Keratinocyte (primary cell): ENCODE data around the gene PTK6. TPM values are rescaled to one million over a fixed set of nuclear protein-coding genes. Genes with fewer than 3 reads are reported as not detected.
"Not testable (repeated sequence)": the region's sequence is repeated elsewhere in the genome, so short reads cannot be mapped to it uniquely, and the experiment has no call there.

Experiments used
- DNase-seq: peaks from one replicate; pipeline ENCODE4 v3.0.0-alpha.2; 2011; ENCODE audit warnings: low read depth, missing footprints, low spot score
- FAIRE-seq: peaks from 2 replicates; lab custom pipeline; 2011; peaks lifted over from hg19 to GRCh38; lab: Jason Lieb, UNC
- H2AFZ ChIP-seq: 2 replicates; pipeline ENCODE4 v1.6.0; 2012; ENCODE audit warnings: low read length, control low read depth, inconsistent platforms; ENCODE audit not compliant: control insufficient read depth
- H3K27ac ChIP-seq: 2 replicates; pipeline ENCODE4 v1.5.1; 2011; ENCODE audit warnings: low read length; ENCODE audit not compliant: control insufficient read depth, insufficient read depth
- H3K27me3 ChIP-seq: 3 replicates; pipeline ENCODE4 v1.6.0; 2011; ENCODE audit warnings: low read length; ENCODE audit not compliant: control insufficient read depth, insufficient read depth; ENCODE audit errors: extremely low read depth
- H3K36me3 ChIP-seq, 2 experiments: 2 replicates in 1 of 2; 3 replicates in 1 of 2; pipeline ENCODE4 v1.5.1; 2011; ENCODE audit warnings: low read length in 2 of 2, mild to moderate bottlenecking in 1 of 2; ENCODE audit not compliant: control insufficient read depth in 2 of 2, insufficient read depth in 2 of 2; ENCODE audit errors: extremely low read depth in 1 of 2
- H3K4me1 ChIP-seq: 3 replicates; pipeline ENCODE4 v1.5.1; 2011; ENCODE audit warnings: low read length; ENCODE audit not compliant: control insufficient read depth, insufficient read depth; ENCODE audit errors: extremely low read depth
- H3K4me2 ChIP-seq: 3 replicates; pipeline ENCODE4 v1.6.0; 2011; ENCODE audit warnings: low read depth, low read length; ENCODE audit not compliant: control insufficient read depth, insufficient read depth; ENCODE audit errors: extremely low read depth
- H3K4me3 ChIP-seq, 3 experiments: fragments of 200-600 bp in 1 of 3; sonication (generic) in 1 of 3; 2 replicates in 2 of 3; 3 replicates in 1 of 3; pipeline ENCODE4 v1.5.1; 2011 to 2016; ENCODE audit warnings: low read length in 3 of 3, mild to moderate bottlenecking in 3 of 3, control low read depth in 2 of 3, inconsistent platforms in 1 of 3, low read depth in 1 of 3, mixed read lengths in 1 of 3, mixed run types in 1 of 3, moderate library complexity in 1 of 3; ENCODE audit not compliant: control insufficient read depth in 2 of 3, insufficient read depth in 2 of 3; ENCODE audit errors: extremely low read depth in 1 of 3
- H3K79me2 ChIP-seq: 2 replicates; pipeline ENCODE4 v1.6.0; 2012; ENCODE audit warnings: low read length; ENCODE audit not compliant: control insufficient read depth, insufficient read depth
- H3K9ac ChIP-seq: 3 replicates; pipeline ENCODE4 v1.6.0; 2011; ENCODE audit warnings: low read length; ENCODE audit not compliant: control insufficient read depth, insufficient read depth; ENCODE audit errors: extremely low read depth
- H3K9me1 ChIP-seq: 3 replicates; pipeline ENCODE4 v1.6.0; 2011; ENCODE audit warnings: low read length; ENCODE audit not compliant: control insufficient read depth, insufficient read depth; ENCODE audit errors: extremely low read depth
- H3K9me3 ChIP-seq: 2 replicates; pipeline ENCODE4 v1.5.1; 2012; ENCODE audit warnings: low read depth, low read length; ENCODE audit not compliant: control insufficient read depth
- H4K20me1 ChIP-seq: 3 replicates; pipeline ENCODE4 v1.6.0; 2011; ENCODE audit warnings: low read length; ENCODE audit not compliant: control insufficient read depth, insufficient read depth; ENCODE audit errors: extremely low read depth
- CTCF ChIP-seq, 3 experiments: IDR thresholded peaks in 1 of 3; conservative IDR thresholded peaks in 1 of 3; optimal IDR thresholded peaks in 1 of 3; 2 replicates in 2 of 3; 3 replicates in 1 of 3; pipeline versions ENCODE3 to v1.5.1; 2011; ENCODE audit warnings: low read length in 3 of 3, mild to moderate bottlenecking in 3 of 3, moderate library complexity in 2 of 3, control low read depth in 1 of 3, inconsistent platforms in 1 of 3; ENCODE audit not compliant: insufficient read depth in 2 of 3; ENCODE audit errors: extremely low read depth in 1 of 3
- EZH2 ChIP-seq: IDR thresholded peaks from one replicate; pipeline ENCODE4 v1.6.1; 2012; ENCODE audit warnings: inconsistent platforms, mild to moderate bottlenecking, low read length, moderate library complexity
- dilution Hi-C: fragments of 300-500 bp; cut with MboI; formaldehyde crosslinking; loops from one replicate; pipeline ENCODE4 v1.7.0; 2020; ENCODE audit warnings: low sequenced_read_pairs; ENCODE audit not compliant: extremely low pct_ligation_motif_present
- polyA plus RNA-seq, 5 experiments: library from polyadenylated mRNA; depleted of rRNA in 3 of 5; stranded (reverse) in 3 of 5; stranded (forward) in 1 of 5; unstranded in 1 of 5; fragments of >200 nt; gene quantifications; 1 replicate in 1 of 5; 2 replicates in 3 of 5; 3 replicates in 1 of 5; pipeline versions ENCODE4 v1.2.1 to v1.2.3, GENCODE V29; 2011 to 2012; ENCODE audit warnings: missing spikeins in 2 of 5, low read depth in 1 of 5, low replicate concordance in 1 of 5

Gene PTK6
- polyA plus RNA-seq, 1 donor (not counting 4 experiments of a cell fraction or from before 2014, with no cell fraction given): 28.5 TPM

- H2AFZ ChIP-seq: no peak overlapping the region
- no peak for DNase-seq
- H3K4me2 ChIP-seq: no peak overlapping the region
- no peak overlapping the region for H3K4me3 ChIP-seq
- no peaks in the 10 kb centered on the region for H3K9me1 ChIP-seq
- H3K9me3 ChIP-seq: no peaks in the 10 kb centered on the region
- no peak overlapping the region for H3K27ac ChIP-seq
- dilution Hi-C loops: no loop called here
- TF ChIP-seq EZH2 (no peak), CTCF (optimal IDR thresholded peaks at IDR 0.05 in 1 of 3, IDR thresholded peaks at IDR 0.05 in 1 of 3, conservative IDR thresholded peaks at IDR 0.05 in 1 of 3; ENCODE audit: extremely low read depth in 1 of 3, insufficient read depth in 2 of 3, low read length in 3 of 3) (no peak)
- peaks cover 3% of the 10 kb centered on the region for H4K20me1 ChIP-seq
- H3K27me3 ChIP-seq: peaks cover 59% of the 10 kb centered on the region
- H3K36me3 ChIP-seq: no peaks in the 10 kb centered on the region
- no peak for FAIRE-seq
- no peak overlapping the region for H3K9ac ChIP-seq
- no peaks in the 10 kb centered on the region for H3K79me2 ChIP-seq
- H3K4me1 ChIP-seq: no peaks in the 10 kb centered on the region
Observed at GRCh38 chr20:63482021-63482587, 55.1 kb downstream of the PTK6 start.

GRCh38 chr20:63481503-63481902, 55.7 kb downstream of the PTK6 start:
- Histone ChIP-seq H3K9me1 (no peaks in the 10 kb centered on the region), H3K79me2 (no peaks in the 10 kb centered on the region), H3K27me3 (peaks cover 59% of the 10 kb centered on the region), H3K27ac (no peak overlapping the region), H3K4me1 (no peaks in the 10 kb centered on the region), H3K9me3 (no peaks in the 10 kb centered on the region), H4K20me1 (peaks cover 5% of the 10 kb centered on the region), H3K9ac (no peak overlapping the region), H3K36me3 (no peaks in the 10 kb centered on the region), H3K4me3 (no peak overlapping the region), H2AFZ (no peak overlapping the region), H3K4me2 (no peak overlapping the region)
- dilution Hi-C loops: no loop called here
- FAIRE-seq: no peak
- TF ChIP-seq CTCF (optimal IDR thresholded peaks at IDR 0.05 in 1 of 3, IDR thresholded peaks at IDR 0.05 in 1 of 3, conservative IDR thresholded peaks at IDR 0.05 in 1 of 3; ENCODE audit: extremely low read depth in 1 of 3, insufficient read depth in 2 of 3, low read length in 3 of 3) (no peak), EZH2 (no peak)
- DNase-seq: no peak

- peaks cover 68% of the 10 kb centered on the region for H3K27me3 ChIP-seq
- H3K36me3 ChIP-seq, dilution Hi-C loops, FAIRE-seq, DNase-seq, H3K9me1 ChIP-seq, H3K27ac ChIP-seq, H3K4me1 ChIP-seq, H3K4me2 ChIP-seq, H3K79me2 ChIP-seq, H4K20me1 ChIP-seq, H3K9me3 ChIP-seq, H3K9ac ChIP-seq, H3K4me3 ChIP-seq, H2AFZ ChIP-seq: not testable (repeated sequence)
Observed at GRCh38 chr20:63479695-63480419, 57.3 kb downstream of the PTK6 start.
